Osteoblast (primary cell): ENCODE data around the gene TMC1. TPM values are rescaled to one million over a fixed set of nuclear protein-coding genes. Genes with fewer than 3 reads are reported as not detected.

Source experiments
- DNase-seq: peaks from one replicate; pipeline ENCODE4 v3.0.0; 2011; ENCODE audit warnings: low spot score, mixed read lengths; ENCODE audit not compliant: insufficient read length; ENCODE audit errors: missing footprints
- H2AFZ ChIP-seq: 2 replicates; pipeline ENCODE4 v1.6.0; 2011; ENCODE audit warnings: mild to moderate bottlenecking, low read length
- H3K27ac ChIP-seq: 2 replicates; pipeline ENCODE4 v1.5.1; 2011; ENCODE audit warnings: mild to moderate bottlenecking, low read depth, low read length, moderate library complexity
- H3K27me3 ChIP-seq: 2 replicates; pipeline ENCODE4 v1.6.0; 2012; ENCODE audit warnings: mild to moderate bottlenecking, control low read depth, inconsistent platforms, low read length, moderate library complexity; ENCODE audit not compliant: insufficient read depth
- H3K36me3 ChIP-seq: 2 replicates; pipeline ENCODE4 v1.5.1; 2011; ENCODE audit warnings: mild to moderate bottlenecking, low read length, control low read depth, moderate library complexity; ENCODE audit not compliant: insufficient read depth
- H3K4me1 ChIP-seq: 2 replicates; pipeline ENCODE4 v1.5.1; 2011; ENCODE audit warnings: mild to moderate bottlenecking, low read length, control low read depth, moderate library complexity; ENCODE audit not compliant: insufficient read depth
- H3K4me2 ChIP-seq: 2 replicates; pipeline ENCODE4 v1.6.0; 2011; ENCODE audit warnings: mild to moderate bottlenecking, low read length; ENCODE audit not compliant: insufficient read depth
- H3K4me3 ChIP-seq: fragments of 200-600 bp; sonication (generic); 3 replicates; pipeline ENCODE4 v1.5.1; 2012; ENCODE audit warnings: mild to moderate bottlenecking, low read length, inconsistent platforms; ENCODE audit not compliant: insufficient read depth
- H3K79me2 ChIP-seq: 2 replicates; pipeline ENCODE4 v1.6.0; 2012; ENCODE audit warnings: mild to moderate bottlenecking, low read length, control low read depth, inconsistent platforms; ENCODE audit not compliant: insufficient read depth
- H3K9me3 ChIP-seq: 2 replicates; pipeline ENCODE4 v1.5.1; 2011; ENCODE audit warnings: low read depth, low read length, control low read depth
- H4K20me1 ChIP-seq: 2 replicates; pipeline ENCODE4 v1.6.0; 2012; ENCODE audit warnings: mild to moderate bottlenecking, low read length, control low read depth; ENCODE audit not compliant: insufficient read depth
- total RNA-seq: library from RNA; depleted of rRNA; stranded (reverse); fragments of >200 nt; gene quantifications from 2 replicates; pipeline ENCODE4 v1.2.3, GENCODE V29; 2012
- TF ChIP-seq, protein P1 (sequence below): IDR thresholded peaks from 2 replicates; pipeline ENCODE4 v1.5.1; 2011; ENCODE audit warnings: mild to moderate bottlenecking, low read depth, low read length, moderate library complexity; ENCODE audit errors: extremely low read depth

TMC1 gene
- total RNA-seq, 1 donor = under 0.01 TPM

DNA sequence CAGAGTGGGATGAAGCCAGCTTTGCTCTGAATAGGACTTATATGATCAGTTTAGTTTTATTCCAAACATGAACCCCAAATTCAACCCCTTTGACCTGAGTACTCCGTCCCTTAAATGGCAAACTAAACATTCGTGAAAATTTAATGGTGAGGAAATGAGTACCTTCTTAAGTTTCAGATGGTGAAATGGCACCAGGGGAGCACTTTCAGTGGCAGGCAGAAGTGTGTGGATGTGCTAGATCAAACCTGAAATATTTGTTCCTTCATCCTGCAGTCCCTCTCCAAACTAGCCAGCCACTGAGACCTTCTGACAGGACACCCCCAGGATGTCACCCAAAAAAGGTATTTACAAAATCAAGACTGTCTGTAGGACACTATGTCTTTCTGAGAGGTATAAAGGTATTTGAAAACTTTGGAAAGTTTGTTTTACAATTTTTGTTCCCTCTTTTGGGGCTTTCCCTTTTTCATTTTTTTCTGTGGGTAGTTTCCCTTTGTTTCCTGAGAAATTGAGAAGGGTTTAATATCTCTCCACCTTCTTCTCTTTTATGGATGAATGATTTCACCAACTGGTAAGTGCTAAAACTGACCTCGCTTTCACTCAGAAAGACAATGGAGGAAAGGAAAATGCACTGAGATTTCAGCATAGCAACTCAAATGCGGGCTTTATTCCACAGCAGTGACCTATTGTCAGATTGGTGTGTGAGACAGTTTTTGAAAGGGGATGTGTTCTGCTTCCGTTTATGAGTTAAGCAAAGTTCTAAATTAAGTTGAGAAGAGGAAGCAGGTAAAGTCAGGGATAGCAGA, 127.1 kb downstream of the TMC1 start:
- DNase-seq = no peak
- Histone ChIP-seq H3K4me2 (no peak overlapping the region), H3K36me3 (no peaks in the 10 kb centered on the region), H2AFZ (no peak overlapping the region), H3K4me1 (no peaks in the 10 kb centered on the region), H3K9me3 (no peaks in the 10 kb centered on the region), H3K27ac (no peak overlapping the region), H3K79me2 (no peaks in the 10 kb centered on the region), H4K20me1 (no peaks in the 10 kb centered on the region), H3K4me3 (no peak overlapping the region), H3K27me3 (no peaks in the 10 kb centered on the region)
- TF ChIP-seq, protein P1, sequence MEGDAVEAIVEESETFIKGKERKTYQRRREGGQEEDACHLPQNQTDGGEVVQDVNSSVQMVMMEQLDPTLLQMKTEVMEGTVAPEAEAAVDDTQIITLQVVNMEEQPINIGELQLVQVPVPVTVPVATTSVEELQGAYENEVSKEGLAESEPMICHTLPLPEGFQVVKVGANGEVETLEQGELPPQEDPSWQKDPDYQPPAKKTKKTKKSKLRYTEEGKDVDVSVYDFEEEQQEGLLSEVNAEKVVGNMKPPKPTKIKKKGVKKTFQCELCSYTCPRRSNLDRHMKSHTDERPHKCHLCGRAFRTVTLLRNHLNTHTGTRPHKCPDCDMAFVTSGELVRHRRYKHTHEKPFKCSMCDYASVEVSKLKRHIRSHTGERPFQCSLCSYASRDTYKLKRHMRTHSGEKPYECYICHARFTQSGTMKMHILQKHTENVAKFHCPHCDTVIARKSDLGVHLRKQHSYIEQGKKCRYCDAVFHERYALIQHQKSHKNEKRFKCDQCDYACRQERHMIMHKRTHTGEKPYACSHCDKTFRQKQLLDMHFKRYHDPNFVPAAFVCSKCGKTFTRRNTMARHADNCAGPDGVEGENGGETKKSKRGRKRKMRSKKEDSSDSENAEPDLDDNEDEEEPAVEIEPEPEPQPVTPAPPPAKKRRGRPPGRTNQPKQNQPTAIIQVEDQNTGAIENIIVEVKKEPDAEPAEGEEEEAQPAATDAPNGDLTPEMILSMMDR = no peak

DNA sequence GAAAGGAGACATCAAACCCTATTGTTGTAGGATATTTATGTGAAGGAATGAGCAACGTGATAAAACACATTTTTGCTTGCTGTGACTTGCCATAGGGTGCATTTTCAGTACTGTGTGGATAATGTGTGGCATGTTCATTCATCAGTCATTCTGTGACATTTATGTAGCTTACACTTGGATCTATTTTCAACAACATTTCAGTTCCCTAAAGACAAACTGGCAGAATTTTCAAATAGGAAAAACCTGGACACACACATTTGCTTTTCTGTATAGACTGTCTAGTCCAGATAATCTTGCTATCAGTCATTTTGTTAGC, 127.7 kb downstream of the TMC1 start:
- no peak overlapping the region for H3K4me3 ChIP-seq
- DNase-seq = no peak
- no peak overlapping the region for H3K27ac ChIP-seq

DNA sequence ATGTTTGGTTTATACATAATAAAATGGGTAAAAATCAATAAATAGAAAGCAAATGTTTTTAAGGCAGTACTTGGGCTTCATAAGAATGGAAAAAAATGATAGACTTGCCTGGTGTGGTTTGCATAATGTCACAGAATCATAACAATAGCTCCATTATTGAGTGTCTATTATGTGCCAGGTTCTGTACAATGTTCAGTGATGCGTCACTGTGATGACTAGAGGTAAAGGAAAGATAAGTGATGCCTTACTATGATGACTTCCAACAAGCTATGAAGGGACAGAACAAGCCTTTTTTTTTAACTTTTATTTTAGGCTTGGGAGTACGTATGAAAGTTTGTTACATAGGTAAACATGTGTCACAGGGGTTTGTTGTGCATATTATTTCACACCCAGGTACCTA, 128.8 kb downstream of the TMC1 start:
- Histone ChIP-seq H3K4me1 (no peaks in the 10 kb centered on the region), H3K27me3 (no peaks in the 10 kb centered on the region), H3K36me3 (no peaks in the 10 kb centered on the region), H3K9me3 (no peaks in the 10 kb centered on the region), H3K79me2 (no peaks in the 10 kb centered on the region), H2AFZ (no peak overlapping the region), H3K4me3 (no peak overlapping the region), H3K4me2 (no peak overlapping the region), H3K27ac (no peak overlapping the region), H4K20me1 (no peaks in the 10 kb centered on the region)
- TF ChIP-seq, protein P1 = no peak
- DNase-seq = no peak

More for the DNA sequence above, 127.7 kb downstream of the TMC1 start:
- TF ChIP-seq, protein P1 = no peak
- Histone ChIP-seq H3K27me3 (no peaks in the 10 kb centered on the region), H3K4me2 (no peak overlapping the region), H2AFZ (no peak overlapping the region), H3K9me3 (no peaks in the 10 kb centered on the region), H4K20me1 (no peaks in the 10 kb centered on the region), H3K36me3 (no peaks in the 10 kb centered on the region), H3K4me1 (no peaks in the 10 kb centered on the region), H3K79me2 (no peaks in the 10 kb centered on the region)

DNA sequence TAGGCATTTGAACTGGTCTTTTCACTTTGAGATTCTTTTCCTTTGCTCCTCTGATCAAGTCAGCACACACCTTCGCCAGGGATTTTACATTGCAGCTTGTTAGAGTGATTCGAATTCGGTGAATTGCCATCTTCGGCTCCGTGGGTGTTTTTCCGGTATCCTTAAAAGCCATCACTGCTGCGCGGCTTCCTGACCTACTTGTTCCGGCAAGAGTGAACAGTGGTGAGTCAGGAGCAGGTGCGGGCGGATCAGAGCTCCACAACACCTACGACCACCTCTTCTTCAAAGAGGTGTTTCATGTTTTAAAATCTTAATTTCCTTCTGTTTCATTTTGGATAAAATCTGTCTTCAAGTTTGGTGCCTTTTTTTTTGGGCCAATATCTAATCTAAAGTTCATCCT, 134.6 kb downstream of the TMC1 start:
- Histone ChIP-seq H3K36me3 (no peaks in the 10 kb centered on the region), H3K79me2 (no peaks in the 10 kb centered on the region), H3K4me1 (peaks cover under 1% of the 10 kb centered on the region), H4K20me1 (no peaks in the 10 kb centered on the region), H3K27ac (no peak overlapping the region), H3K4me2 (no peak overlapping the region), H3K9me3 (no peaks in the 10 kb centered on the region), H3K27me3 (peaks cover 5% of the 10 kb centered on the region), H3K4me3 (no peak overlapping the region), H2AFZ (no peak overlapping the region)
- no peak for DNase-seq
- TF ChIP-seq, protein P1 = no peak
